NCI-H128 (cell line): ENCODE data around the gene PRICKLE1.

Experiments used
- DNase-seq: peaks from one replicate; lab custom pipeline; 2025; ENCODE audit not compliant: unreplicated experiment; lab: John Stamatoyannopoulos, UW

The PRICKLE1 gene

DNA sequence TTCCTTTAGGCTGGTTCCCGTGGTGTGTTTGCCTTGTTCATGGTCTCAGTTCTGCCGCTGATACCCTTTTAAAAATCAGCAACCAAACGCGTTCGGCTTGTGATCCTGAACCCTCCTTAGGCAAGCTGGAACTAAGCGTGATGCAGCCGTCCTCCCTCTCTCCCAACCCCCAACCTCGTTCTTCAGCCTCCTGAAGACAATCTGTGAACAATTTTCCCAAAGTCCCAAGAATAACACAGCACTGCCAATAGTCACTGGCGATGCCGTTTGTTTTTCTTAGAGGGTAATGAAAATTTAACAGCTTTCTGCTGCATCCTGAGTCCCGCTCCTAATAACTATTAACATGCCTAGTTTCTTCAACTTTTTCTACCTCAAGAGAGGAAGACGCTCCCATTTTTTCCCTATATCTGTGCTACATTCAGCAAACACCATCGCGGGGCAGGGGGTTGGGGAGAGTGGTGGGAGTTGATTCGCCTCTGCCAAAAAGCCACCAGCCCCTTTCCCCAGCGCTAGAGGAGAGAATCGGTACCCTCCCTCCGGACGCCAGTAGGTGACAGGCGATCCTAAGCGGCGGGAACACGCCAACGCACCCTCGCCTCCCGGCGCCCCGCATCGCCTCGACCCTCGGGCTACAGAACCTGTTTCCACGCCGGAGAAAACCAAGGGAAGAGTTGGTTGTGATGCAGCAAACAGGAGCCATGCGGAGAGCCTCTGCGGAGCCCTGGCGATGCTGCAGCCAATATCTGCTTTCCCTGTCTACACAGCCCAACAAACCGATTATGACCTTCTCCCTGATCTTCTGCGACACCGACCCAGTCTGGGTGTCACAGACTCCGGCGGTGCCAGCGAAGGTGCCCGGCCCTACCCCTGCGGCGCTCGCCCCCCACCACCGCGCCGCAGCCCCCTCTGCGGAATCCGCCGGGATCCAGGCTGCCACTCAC, 752 bp downstream of the PRICKLE1 start:
- DNase-seq, result no peak

- DNase-seq, result no peak
Observed at GRCh38 chr12:42587601-42588523, 1.7 kb downstream of the PRICKLE1 start.

DNA sequence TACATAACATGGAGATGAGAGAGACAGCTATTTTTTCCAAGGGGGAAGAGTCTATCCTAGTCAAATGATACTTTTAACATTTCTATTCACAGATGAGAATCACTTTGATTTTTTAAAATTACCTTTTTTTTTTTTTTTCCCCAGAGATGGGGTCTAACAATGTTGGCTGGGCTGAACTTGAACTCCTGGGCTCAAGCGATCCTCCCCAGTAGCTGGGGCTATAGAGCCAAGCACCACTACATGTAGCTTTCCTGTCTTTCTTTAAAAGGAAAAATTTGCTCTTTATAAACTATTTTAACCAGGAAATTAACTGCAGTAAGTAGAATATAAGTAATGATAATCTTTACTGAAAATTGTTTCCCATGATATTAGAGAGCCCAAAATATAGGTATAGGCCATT, 3.3 kb downstream of the PRICKLE1 start:
- no peak for DNase-seq

GRCh38 chr12:42585841-42586216, 3.7 kb downstream of the PRICKLE1 start:
- DNase-seq, result no peak

GRCh38 chr12:42585154-42585840, 4.2 kb downstream of the PRICKLE1 start:
- DNase-seq, result no peak

DNA sequence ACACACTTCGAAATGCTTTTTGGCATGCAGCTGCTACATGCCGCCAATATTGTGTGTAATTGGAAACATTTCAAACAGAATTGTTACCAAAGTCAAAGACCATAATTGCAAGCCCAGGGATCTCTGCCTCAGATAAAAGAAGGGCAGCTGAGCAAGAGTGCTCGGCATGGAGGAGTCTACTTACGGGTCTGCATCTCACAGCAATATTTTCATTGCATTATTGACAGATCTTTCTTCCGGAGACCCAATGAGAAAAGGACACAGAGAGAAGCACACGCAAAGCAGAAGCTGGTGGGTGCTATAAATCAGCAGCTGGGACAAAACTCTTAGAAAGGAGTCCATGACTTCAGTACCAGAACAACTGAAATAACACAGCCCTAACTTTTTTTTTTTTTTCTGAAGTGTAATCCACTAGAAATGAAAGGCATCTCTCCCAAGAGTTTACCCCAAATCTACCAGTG, 4.9 kb downstream of the PRICKLE1 start:
- DNase-seq, result no peak

DNA sequence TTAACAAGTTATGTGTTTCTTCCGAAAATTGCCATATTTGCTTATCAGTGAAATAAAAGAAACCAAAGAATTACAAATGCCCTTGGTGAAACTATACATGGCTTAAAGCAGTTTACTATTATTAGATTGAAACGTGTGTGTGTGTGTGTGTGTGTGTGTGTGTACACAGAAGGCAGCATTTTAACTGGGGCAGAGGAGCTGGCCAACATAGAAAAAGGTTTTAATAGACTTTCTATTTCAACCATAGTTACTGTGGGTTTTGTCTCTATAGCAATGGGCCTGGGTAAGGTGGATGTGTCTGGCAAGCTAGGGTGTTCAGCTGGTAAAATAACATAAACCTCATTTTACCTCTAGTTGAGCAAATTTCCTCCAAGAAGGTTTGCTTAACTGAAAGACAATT, 6.5 kb downstream of the PRICKLE1 start:
- no peak for DNase-seq

- no peak for DNase-seq
Observed at GRCh38 chr12:42582498-42582897, 7.0 kb downstream of the PRICKLE1 start.

DNA sequence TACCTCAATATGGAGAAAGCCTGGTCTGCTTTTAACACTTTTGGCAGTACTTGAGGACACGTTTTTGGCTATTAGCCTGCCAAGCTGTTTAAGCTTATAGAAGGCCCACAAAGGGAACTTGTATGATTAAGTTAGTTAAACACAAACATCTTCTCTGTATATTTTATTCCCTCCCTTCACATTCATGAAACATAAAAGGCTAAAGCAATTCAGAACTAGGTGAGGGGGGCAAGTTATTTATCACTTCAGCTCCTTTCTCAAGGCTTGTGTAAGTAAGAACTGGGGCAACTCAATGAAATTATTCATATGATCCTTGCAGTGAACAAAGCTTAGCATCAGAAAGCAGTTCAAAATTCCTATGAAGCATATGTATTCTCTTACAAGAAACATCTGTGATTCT, 7.5 kb downstream of the PRICKLE1 start:
- no peak for DNase-seq

DNA sequence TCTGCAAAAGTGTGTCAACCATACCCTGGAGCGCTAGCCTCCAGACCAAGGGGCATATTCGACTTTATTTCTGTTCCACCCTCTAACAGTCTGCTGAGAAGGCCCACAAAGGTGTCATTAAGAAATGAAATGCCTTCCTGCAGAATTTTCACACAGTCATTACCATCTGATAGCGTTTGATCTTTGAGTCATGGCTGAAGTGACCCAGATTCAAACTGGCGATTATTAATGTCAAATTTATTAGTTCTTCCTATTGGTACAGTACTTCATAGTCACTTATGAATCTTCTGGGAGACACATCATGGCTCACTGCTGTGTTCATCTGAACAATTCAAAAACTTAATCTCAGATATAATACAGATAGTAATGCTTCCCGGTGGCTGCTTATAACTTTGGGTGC, 13.2 kb downstream of the PRICKLE1 start:
- DNase-seq, result no peak

DNA sequence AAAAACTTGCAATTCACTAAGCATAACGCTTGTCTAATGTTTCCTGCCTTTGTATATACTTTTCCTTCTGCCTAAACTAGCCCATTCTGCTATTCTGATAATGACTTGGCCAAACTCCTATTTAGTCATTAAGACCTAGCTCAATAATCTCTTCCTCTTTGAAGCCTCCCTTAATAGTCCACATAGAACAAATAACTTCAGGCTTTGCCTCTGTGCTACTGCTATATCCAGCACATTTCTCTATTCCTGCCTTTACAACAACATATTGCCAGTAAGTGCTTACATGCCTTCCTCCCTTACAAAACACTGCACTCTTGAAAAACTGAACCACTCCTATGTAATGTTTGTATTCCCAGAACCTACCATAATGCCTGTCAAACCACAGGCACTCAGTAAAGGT, 13.8 kb downstream of the PRICKLE1 start:
- DNase-seq, result no peak

GRCh38 chr12:42574851-42575266, 14.7 kb downstream of the PRICKLE1 start:
- DNase-seq, result no peak

DNA sequence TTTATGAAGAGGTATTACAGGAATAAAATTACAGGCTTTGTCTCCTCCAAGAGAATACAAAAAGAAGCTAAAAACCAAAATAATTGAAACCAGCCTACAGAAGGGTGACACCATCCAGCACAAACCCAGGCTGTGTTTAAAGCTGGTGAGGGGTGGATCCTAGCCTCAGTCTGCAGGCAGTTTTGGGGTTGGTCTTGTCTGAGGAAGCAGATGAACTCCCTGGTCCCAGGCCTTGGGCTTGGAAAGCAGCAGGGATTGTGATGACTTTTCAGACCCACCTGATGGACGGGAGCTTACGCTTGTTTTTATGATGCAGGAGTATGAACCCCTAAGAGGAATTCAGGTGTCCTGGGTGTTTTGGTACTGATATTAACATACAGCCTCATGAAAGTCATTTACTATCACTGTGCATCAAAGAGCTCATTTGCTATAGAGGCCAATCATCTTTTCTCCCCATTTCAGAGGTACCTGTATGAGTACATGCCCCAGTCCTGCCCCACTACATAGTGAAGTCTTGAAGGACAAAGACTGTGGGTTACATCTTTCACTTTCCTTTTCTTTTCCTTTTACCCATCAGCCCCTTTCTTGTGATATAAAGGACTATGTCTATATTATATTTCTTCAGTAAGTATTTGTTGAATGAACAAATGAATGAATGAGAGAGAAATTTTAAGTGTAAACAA, 18.1 kb downstream of the PRICKLE1 start:
- DNase-seq, result no peak

GRCh38 chr12:42570076-42570475, 19.5 kb downstream of the PRICKLE1 start:
- DNase-seq, result no peak

DNA sequence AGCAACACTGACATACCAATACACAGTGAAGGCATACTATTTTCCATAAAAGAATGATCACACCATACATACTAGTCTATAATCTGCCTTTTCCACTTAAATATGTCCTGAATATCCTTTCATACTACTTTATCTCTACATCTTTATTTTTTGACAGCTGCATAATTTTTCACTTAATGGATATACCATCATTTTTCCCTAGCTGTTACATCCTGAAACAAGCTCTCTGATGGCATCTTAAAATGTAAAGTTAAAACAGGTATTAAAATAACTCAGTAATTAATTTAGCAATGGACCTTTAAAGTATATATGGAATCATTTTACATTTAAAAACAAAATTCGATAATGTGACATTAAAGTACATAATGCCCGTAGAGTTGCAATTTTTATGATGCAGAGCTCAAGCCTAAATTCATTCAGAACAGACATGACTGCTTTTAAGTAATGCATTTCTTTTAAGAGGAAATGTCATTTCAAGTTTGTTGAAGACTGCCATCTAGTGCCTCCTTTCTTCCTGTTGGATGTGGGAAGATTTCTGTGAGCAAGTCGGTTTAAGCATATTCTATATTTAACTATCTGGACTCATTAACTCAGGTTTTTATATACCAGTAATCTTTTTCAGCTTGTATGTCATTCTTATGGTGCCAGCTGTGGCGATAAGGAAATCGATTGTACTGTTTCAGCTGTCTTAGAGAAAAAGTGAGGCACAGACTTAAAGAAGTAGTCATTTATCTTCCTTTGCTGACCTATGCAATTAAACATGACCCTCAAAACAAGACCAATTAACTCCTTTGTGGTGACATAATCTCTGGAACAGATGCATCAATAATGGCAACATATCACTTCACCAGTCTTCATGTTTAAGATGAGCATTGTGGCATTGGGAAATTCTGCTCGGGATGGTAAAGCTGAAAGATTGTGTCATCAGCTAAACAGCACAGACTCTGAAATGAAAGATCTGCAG, 20.3 kb downstream of the PRICKLE1 start:
- no peak for DNase-seq

DNA sequence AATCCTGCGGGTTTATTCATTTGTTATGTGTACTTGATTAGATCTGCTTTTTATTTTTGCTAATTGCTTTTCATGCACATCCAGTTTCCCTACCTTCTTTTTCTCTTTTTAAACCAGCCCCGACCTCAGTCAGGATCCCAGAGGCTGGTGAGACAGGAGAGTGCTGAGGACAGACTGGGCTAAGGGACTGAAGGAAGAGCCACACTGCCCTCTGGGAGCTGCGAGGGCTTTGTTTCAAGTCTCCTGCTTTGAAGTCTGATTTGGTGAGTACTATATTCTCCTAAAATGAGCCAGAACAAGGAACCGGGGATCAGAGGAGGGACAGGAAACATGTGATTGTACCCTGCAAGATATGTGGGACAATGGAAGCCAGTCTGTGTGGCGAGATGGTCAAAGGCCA, 23.9 kb downstream of the PRICKLE1 start:
- no peak for DNase-seq

GRCh38 chr12:42564996-42565395, 24.6 kb downstream of the PRICKLE1 start:
- no peak for DNase-seq

- no peak for DNase-seq
Observed at GRCh38 chr12:42564556-42564955, 25.0 kb downstream of the PRICKLE1 start.

DNA sequence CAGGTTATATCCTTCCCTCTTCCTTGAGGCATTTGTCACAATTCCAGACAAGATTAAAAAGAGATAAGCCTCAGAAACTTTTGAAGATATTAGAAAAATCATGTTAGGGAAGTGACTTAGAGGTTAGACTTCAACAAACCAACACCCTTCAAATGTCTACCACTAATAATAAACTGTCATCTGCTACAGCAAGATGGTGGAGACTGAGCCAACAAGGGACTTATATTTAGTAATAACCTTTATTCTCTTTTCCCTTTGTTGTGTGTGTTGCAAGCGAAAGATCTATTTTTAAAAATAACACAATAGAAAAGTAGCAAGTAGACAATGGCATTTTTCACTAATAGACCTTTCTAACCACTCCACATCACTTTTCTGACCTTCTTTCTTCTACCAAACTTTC, 28.6 kb downstream of the PRICKLE1 start:
- DNase-seq, result no peak
